SK-N-SH (cell line): Measurements from ENCODE around the gene CRIP2. TPM values are rescaled to one million over a fixed set of nuclear protein-coding genes. Genes with fewer than 3 reads are reported as not detected.

Experiments
- CTCF ChIA-PET: fragments of 300-600, 350-600 bp; formaldehyde crosslinking; extraction: SDS; loops from one replicate; lab custom pipeline; 2021; lab: Yijun Ruan, JAX
- POLR2A ChIA-PET: fragments of 350-600 bp; sonication (Branson Sonifier 250); formaldehyde crosslinking; extraction: SDS; loops from one replicate; lab custom pipeline; 2020; ENCODE audit warnings: antibody characterized with exemption, inconsistent platforms; lab: Yijun Ruan, JAX
- DNase-seq: peaks from one replicate; pipeline ENCODE4 v3.0.0; 2012
- H2AFZ ChIP-seq: fragments of 200-600 bp; sonication (generic); 2 replicates; pipeline ENCODE4 v1.8.1; 2016; ENCODE audit warnings: antibody characterized with exemption, mild to moderate bottlenecking, low read depth
- H3F3A ChIP-seq: fragments of 200-600 bp; sonication (generic); replicated peaks from 2 replicates; pipeline ENCODE3; 2016; ENCODE audit warnings: antibody characterized with exemption, mild to moderate bottlenecking; ENCODE audit not compliant: insufficient read depth
- H3K27ac ChIP-seq, 2 experiments: fragments of 200-500 bp in 1 of 2; fragments of 200-600 bp in 1 of 2; sonication (Bioruptor generic) in 1 of 2; sonication (generic), shearing (Covaris generic) in 1 of 2; 2 replicates each; pipeline versions ENCODE4 v1.5.1 to v1.6.1; 2014 to 2016; ENCODE audit warnings: low read depth in 2 of 2, inconsistent platforms in 1 of 2, low read length in 1 of 2, mild to moderate bottlenecking in 1 of 2, mixed read lengths in 1 of 2
- H3K27me3 ChIP-seq: fragments of 200-600 bp; sonication (generic), shearing (Covaris generic); 2 replicates; pipeline ENCODE4 v1.6.1; 2016; ENCODE audit warnings: mixed run types; ENCODE audit not compliant: insufficient read depth
- H3K36me3 ChIP-seq, 2 experiments: fragments of 200-500 bp in 1 of 2; fragments of 200-600 bp in 1 of 2; sonication (Bioruptor generic) in 1 of 2; sonication (generic) in 1 of 2; replicated peaks in 1 of 2; 2 replicates each; pipeline versions ENCODE3 to v1.5.1; 2014 to 2016; ENCODE audit warnings: low read length in 1 of 2, mild to moderate bottlenecking in 1 of 2; ENCODE audit not compliant: insufficient read depth in 2 of 2, control insufficient read depth in 1 of 2
- H3K4me1 ChIP-seq, 2 experiments: fragments of 200-500 bp in 1 of 2; fragments of 200-600 bp in 1 of 2; sonication (Bioruptor generic) in 1 of 2; sonication (generic), shearing (Covaris generic) in 1 of 2; 2 replicates each; pipeline versions ENCODE4 v1.5.1 to v1.6.1; 2014 to 2016; ENCODE audit warnings: low read depth in 1 of 2, low read length in 1 of 2, mixed run types in 1 of 2; ENCODE audit not compliant: insufficient read depth in 2 of 2, control insufficient read depth in 1 of 2
- H3K4me2 ChIP-seq: fragments of 200-600 bp; sonication (generic), shearing (Covaris generic); 2 replicates; pipeline ENCODE4 v1.6.1; 2017; ENCODE audit warnings: mixed run types
- H3K4me3 ChIP-seq, 2 experiments: fragments of 200-500 bp in 1 of 2; fragments of 200-600 bp in 1 of 2; sonication (Bioruptor generic) in 1 of 2; sonication (generic), shearing (Covaris generic) in 1 of 2; 2 replicates each; pipeline versions ENCODE4 v1.5.1 to v1.8.1; 2014 to 2016; ENCODE audit warnings: low read depth in 2 of 2, inconsistent platforms in 1 of 2, low read length in 1 of 2, mild to moderate bottlenecking in 1 of 2, mixed read lengths in 1 of 2, moderate library complexity in 1 of 2
- H3K79me2 ChIP-seq: fragments of 200-600 bp; sonication (generic); 2 replicates; pipeline ENCODE4 v1.8.1; 2017; ENCODE audit warnings: mild to moderate bottlenecking; ENCODE audit not compliant: insufficient read depth
- H3K9ac ChIP-seq: fragments of 200-600 bp; sonication (generic); 2 replicates; pipeline ENCODE4 v1.6.1; 2017; ENCODE audit warnings: mixed run types
- H3K9me2 ChIP-seq: fragments of 200-600 bp; sonication (generic); 2 replicates; pipeline ENCODE4 v1.6.1; 2017; ENCODE audit warnings: mixed run types
- H3K9me3 ChIP-seq: fragments of 200-600 bp; sonication (generic); 2 replicates; pipeline ENCODE4 v1.6.1; 2017; ENCODE audit warnings: mixed run types, mild to moderate bottlenecking, moderate library complexity
- H4K20me1 ChIP-seq: fragments of 200-600 bp; sonication (generic); 2 replicates; pipeline ENCODE4 v1.6.1; 2017; ENCODE audit warnings: mild to moderate bottlenecking, mixed run types; ENCODE audit not compliant: insufficient read depth
- CHD2 ChIP-seq: fragments of 150-350 bp; IDR thresholded peaks from 2 replicates; pipeline ENCODE4 v1.6.1; 2018; ENCODE audit warnings: low read length; ENCODE audit not compliant: partially characterized antibody
- ELF1 ChIP-seq: IDR thresholded peaks from 2 replicates; pipeline ENCODE4 v1.4.0; 2012
- FOXM1 ChIP-seq: IDR thresholded peaks from 2 replicates; pipeline ENCODE4 v1.4.0; 2012; ENCODE audit warnings: low read depth, mild to moderate bottlenecking
- IRF3 ChIP-seq: fragments of 150-350 bp; IDR thresholded peaks from 2 replicates; pipeline ENCODE4 v1.6.1; 2016; ENCODE audit warnings: mild to moderate bottlenecking, low read depth, low read length
- JUND ChIP-seq: IDR thresholded peaks from 2 replicates; pipeline ENCODE4 v1.4.0; 2012
- MAX ChIP-seq: IDR thresholded peaks from 2 replicates; pipeline ENCODE4 v1.4.0; 2012; ENCODE audit warnings: low read depth
- MXI1 ChIP-seq: IDR thresholded peaks from 2 replicates; pipeline ENCODE4 v1.6.1; 2012; ENCODE audit warnings: mild to moderate bottlenecking, low read depth, low read length, improper control_type of control experiment
- NFIC ChIP-seq: IDR thresholded peaks from 2 replicates; pipeline ENCODE4 v1.4.0; 2012; ENCODE audit warnings: borderline replicate concordance
- NRF1 ChIP-seq: IDR thresholded peaks from 2 replicates; pipeline ENCODE4 v1.6.1; 2012; ENCODE audit warnings: low read depth, mild to moderate bottlenecking, low read length
- PBX3 ChIP-seq: IDR thresholded peaks from 2 replicates; pipeline ENCODE4; 2012
- RCOR1 ChIP-seq: fragments of 150-350 bp; IDR thresholded peaks from 2 replicates; pipeline ENCODE4 v1.6.1; 2017; ENCODE audit warnings: antibody characterized with exemption, low read length
- REST ChIP-seq: IDR thresholded peaks from 2 replicates; pipeline ENCODE4 v1.6.1; 2012; ENCODE audit warnings: mild to moderate bottlenecking, low read depth, low read length, moderate library complexity
- RFX5 ChIP-seq: IDR thresholded peaks from 2 replicates; pipeline ENCODE4 v1.6.1; 2012; ENCODE audit warnings: mild to moderate bottlenecking, improper control_type of control experiment, low read length
- RXRA ChIP-seq: IDR thresholded peaks from 2 replicates; pipeline ENCODE4 v1.4.0; 2012; ENCODE audit warnings: low read depth, mild to moderate bottlenecking, borderline replicate concordance
- SIN3A ChIP-seq: IDR thresholded peaks from 2 replicates; pipeline ENCODE4 v1.6.1; 2012; ENCODE audit warnings: low read depth, mild to moderate bottlenecking, low read length, moderate library complexity, borderline replicate concordance
- SMC3 ChIP-seq: IDR thresholded peaks from 2 replicates; pipeline ENCODE4 v1.6.1; 2012; ENCODE audit warnings: low read depth, low read length, improper control_type of control experiment
- TCF12 ChIP-seq: IDR thresholded peaks from 2 replicates; pipeline ENCODE4 v1.4.0; 2012
- TEAD4 ChIP-seq: IDR thresholded peaks from 2 replicates; pipeline ENCODE4 v1.4.0; 2012; ENCODE audit warnings: mild to moderate bottlenecking, borderline replicate concordance; ENCODE audit not compliant: insufficient read depth
- WGBS: methylation state at CpG from one replicate; pipeline ENCODE4 v1.1.6; 2017; ENCODE audit warnings: low lambda C conversion rate; 5-methylcytosine and 5-hydroxymethylcytosine counted together
- polyA plus RNA-seq, 3 experiments: library from polyadenylated mRNA; depleted of rRNA; stranded (reverse); fragments of >200 nt; gene quantifications; 2 replicates each; pipeline ENCODE4 v1.2.3, GENCODE V29; 2012
- TF ChIP-seq, protein P1 (sequence below): IDR thresholded peaks from 2 replicates; pipeline ENCODE4 v1.4.0; 2012; ENCODE audit warnings: low read depth, borderline replicate concordance
- TF ChIP-seq, protein P2 (sequence below): fragments of 150-350 bp; IDR thresholded peaks from 2 replicates; pipeline ENCODE4 v1.6.1; 2017; ENCODE audit warnings: antibody characterized with exemption, low read length, low read depth, borderline replicate concordance

The CRIP2 gene
- polyA plus RNA-seq, 1 of the 3 experiments (the other 2 are of a cell fraction): 335 TPM

- ChIA-PET CTCF (no interaction called here), POLR2A (no interaction called here)
- Histone ChIP-seq H3K4me2 (no peak overlapping the region), H3K27me3 (no peaks in the 10 kb centered on the region), H3K4me3 (no peak overlapping the region), H4K20me1 (peaks cover 84% of the 10 kb centered on the region), H3K27ac (no peak overlapping the region), H3K9me2 (no peaks in the 10 kb centered on the region), H3K79me2 (peaks cover 100% of the 10 kb centered on the region), H3K4me1 (peaks cover 0 to 9% of the 10 kb centered on the region in 2 experiments; a peak in 1 of 4 replicates), H2AFZ (no peak overlapping the region), H3K36me3 (peaks cover 6 to 23% of the 10 kb centered on the region in 2 experiments), H3K9ac (no peak overlapping the region), H3F3A (peaks cover 26% of the 10 kb centered on the region), H3K9me3 (no peaks in the 10 kb centered on the region)
- no peak for DNase-seq
- TF ChIP-seq MXI1 (no peak), RXRA (no peak), REST (no peak)
- WGBS: 95% methylated on average over 9 of the region's 9 CpGs
Observed at GRCh38 chr14:105427936-105428485, 46.6 kb upstream of the CRIP2 start.

GRCh38 chr14:105430042-105430441, 44.6 kb upstream of the CRIP2 start:
- H3K4me1 ChIP-seq: no peaks in the 10 kb centered on the region; a peak in 1 of 4 replicates
- no peak overlapping the region for H3K4me2 ChIP-seq
- no peaks in the 10 kb centered on the region for H3K27me3 ChIP-seq
- H2AFZ ChIP-seq: no peak overlapping the region
- H3K9me3 ChIP-seq: no peaks in the 10 kb centered on the region
- peaks cover 84% of the 10 kb centered on the region for H4K20me1 ChIP-seq
- CTCF ChIA-PET: interaction anchor here (2.0 kb wide), 1 partner anchor 19 kb away, joined by 5 read pairs; no protein-coding TSS in a partner anchor
- H3F3A ChIP-seq: peaks cover 26% of the 10 kb centered on the region
- peaks cover 6 to 23% of the 10 kb centered on the region in 2 experiments for H3K36me3 ChIP-seq
- H3K4me3 ChIP-seq: no peak overlapping the region
- H3K9me2 ChIP-seq: no peaks in the 10 kb centered on the region
- H3K9ac ChIP-seq: no peak overlapping the region
- H3K27ac ChIP-seq: peak overlapping the region in 1 of 2 experiments; percentile 54; a peak in 1 of 4 replicates
- 100% methylated on average over 6 of the region's 6 CpGs for WGBS
- H3K79me2 ChIP-seq: peaks cover 100% of the 10 kb centered on the region
- POLR2A ChIA-PET: no interaction called here
- no peak for DNase-seq
- no peak for TF ChIP-seq RFX5
- no peak for TF ChIP-seq MAX
- no peak for TF ChIP-seq FOXM1
- TF ChIP-seq TEAD4: no peak
- no peak for TF ChIP-seq NFIC
- no peak for TF ChIP-seq CHD2
- no peak for TF ChIP-seq IRF3
- no peak for TF ChIP-seq NRF1
- TF ChIP-seq SIN3A: no peak
- TF ChIP-seq, protein P1, sequence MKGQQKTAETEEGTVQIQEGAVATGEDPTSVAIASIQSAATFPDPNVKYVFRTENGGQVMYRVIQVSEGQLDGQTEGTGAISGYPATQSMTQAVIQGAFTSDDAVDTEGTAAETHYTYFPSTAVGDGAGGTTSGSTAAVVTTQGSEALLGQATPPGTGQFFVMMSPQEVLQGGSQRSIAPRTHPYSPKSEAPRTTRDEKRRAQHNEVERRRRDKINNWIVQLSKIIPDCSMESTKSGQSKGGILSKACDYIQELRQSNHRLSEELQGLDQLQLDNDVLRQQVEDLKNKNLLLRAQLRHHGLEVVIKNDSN: no peak
- no peak for TF ChIP-seq TCF12
- no peak for TF ChIP-seq SMC3
- no peak for TF ChIP-seq ELF1
- no peak for TF ChIP-seq JUND
- TF ChIP-seq RCOR1: no peak
- no peak for TF ChIP-seq PBX3
- TF ChIP-seq, protein P2, sequence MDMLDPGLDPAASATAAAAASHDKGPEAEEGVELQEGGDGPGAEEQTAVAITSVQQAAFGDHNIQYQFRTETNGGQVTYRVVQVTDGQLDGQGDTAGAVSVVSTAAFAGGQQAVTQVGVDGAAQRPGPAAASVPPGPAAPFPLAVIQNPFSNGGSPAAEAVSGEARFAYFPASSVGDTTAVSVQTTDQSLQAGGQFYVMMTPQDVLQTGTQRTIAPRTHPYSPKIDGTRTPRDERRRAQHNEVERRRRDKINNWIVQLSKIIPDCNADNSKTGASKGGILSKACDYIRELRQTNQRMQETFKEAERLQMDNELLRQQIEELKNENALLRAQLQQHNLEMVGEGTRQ: no peak
